Measurements from ENCODE around the gene CNEP1R1.

DNA sequence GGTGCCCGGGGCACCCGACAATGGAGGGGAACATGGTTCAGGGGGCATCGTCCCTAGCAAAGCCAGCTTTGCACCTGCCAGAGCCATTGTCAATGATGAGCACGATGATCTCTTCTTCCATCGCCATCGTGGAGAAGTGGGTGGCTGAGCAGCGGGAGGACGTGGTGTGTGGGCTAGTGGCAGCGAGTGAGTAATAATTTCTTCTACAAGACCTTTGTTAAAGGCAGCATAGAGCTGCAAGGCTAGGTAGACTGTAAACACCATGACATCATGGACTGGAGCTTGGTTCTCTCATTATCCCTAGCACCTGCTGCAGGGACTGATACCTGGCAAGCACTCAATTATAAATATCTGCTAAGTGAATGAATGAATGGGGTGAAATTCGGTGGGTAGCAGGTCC is 34.1 kb downstream of the CNEP1R1 start:
- TF ChIP-seq, protein P1, sequence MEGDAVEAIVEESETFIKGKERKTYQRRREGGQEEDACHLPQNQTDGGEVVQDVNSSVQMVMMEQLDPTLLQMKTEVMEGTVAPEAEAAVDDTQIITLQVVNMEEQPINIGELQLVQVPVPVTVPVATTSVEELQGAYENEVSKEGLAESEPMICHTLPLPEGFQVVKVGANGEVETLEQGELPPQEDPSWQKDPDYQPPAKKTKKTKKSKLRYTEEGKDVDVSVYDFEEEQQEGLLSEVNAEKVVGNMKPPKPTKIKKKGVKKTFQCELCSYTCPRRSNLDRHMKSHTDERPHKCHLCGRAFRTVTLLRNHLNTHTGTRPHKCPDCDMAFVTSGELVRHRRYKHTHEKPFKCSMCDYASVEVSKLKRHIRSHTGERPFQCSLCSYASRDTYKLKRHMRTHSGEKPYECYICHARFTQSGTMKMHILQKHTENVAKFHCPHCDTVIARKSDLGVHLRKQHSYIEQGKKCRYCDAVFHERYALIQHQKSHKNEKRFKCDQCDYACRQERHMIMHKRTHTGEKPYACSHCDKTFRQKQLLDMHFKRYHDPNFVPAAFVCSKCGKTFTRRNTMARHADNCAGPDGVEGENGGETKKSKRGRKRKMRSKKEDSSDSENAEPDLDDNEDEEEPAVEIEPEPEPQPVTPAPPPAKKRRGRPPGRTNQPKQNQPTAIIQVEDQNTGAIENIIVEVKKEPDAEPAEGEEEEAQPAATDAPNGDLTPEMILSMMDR (IDR thresholded peaks at IDR 0.05) = no peak
- TF ChIP-seq POLR2A (IDR thresholded peaks at IDR 0.05) = no peak
